H9 (cell line): ENCODE data around the gene HHIP. TPM values are rescaled to one million over a fixed set of nuclear protein-coding genes. Genes with fewer than 3 reads are reported as not detected.

Experiments
- DNase-seq: peaks from one replicate; pipeline ENCODE4 v3.0.0-alpha.2; 2017
- H2AFZ ChIP-seq: one replicate; pipeline ENCODE4 v1.6.1; 2013; ENCODE audit warnings: mild to moderate bottlenecking, low read length, control low read depth, moderate library complexity
- H2AK5ac ChIP-seq: 2 replicates; pipeline ENCODE4 v1.6.1; 2013; ENCODE audit warnings: low read length, control low read depth, mixed read lengths; ENCODE audit not compliant: insufficient read length
- H2BK120ac ChIP-seq: one replicate; pipeline ENCODE4 v1.6.1; 2013; ENCODE audit warnings: low read depth, mild to moderate bottlenecking, low read length, control low read depth, inconsistent platforms; ENCODE audit not compliant: poor library complexity, severe bottlenecking
- H2BK12ac ChIP-seq: 2 replicates; pipeline ENCODE4 v1.6.1; 2013; ENCODE audit warnings: low read length, control low read depth, mixed read lengths, low read depth; ENCODE audit not compliant: insufficient read length
- H2BK15ac ChIP-seq: 2 replicates; pipeline ENCODE4 v1.6.1; 2013; ENCODE audit warnings: low read depth, low read length, control low read depth
- H2BK20ac ChIP-seq: one replicate; pipeline ENCODE4 v1.6.1; 2013; ENCODE audit warnings: low read depth, mild to moderate bottlenecking, low read length, control low read depth, inconsistent platforms; ENCODE audit not compliant: poor library complexity, severe bottlenecking
- H2BK5ac ChIP-seq: 2 replicates; pipeline ENCODE4 v1.6.1; 2013; ENCODE audit warnings: low read length, control low read depth, mixed read lengths; ENCODE audit not compliant: insufficient read length
- H3K14ac ChIP-seq: 2 replicates; pipeline ENCODE4 v1.6.1; 2013; ENCODE audit warnings: low read length, control low read depth; ENCODE audit not compliant: insufficient read depth
- H3K18ac ChIP-seq: 2 replicates; pipeline ENCODE4 v1.6.1; 2013; ENCODE audit warnings: low read depth, mild to moderate bottlenecking, mixed read lengths, low read length, control low read depth; ENCODE audit not compliant: insufficient read length
- H3K23ac ChIP-seq: 2 replicates; pipeline ENCODE4 v1.6.1; 2013; ENCODE audit warnings: low read length, control low read depth, mixed read lengths, low read depth; ENCODE audit not compliant: insufficient read length
- H3K23me2 ChIP-seq: 2 replicates; pipeline ENCODE4 v1.6.1; 2013; ENCODE audit warnings: low read depth, mild to moderate bottlenecking, mixed read lengths, low read length, control low read depth; ENCODE audit not compliant: insufficient read length, poor library complexity, severe bottlenecking
- H3K27ac ChIP-seq: 2 replicates; pipeline ENCODE4 v1.5.1; 2013; ENCODE audit warnings: low read length, control low read depth, mixed read lengths, low read depth; ENCODE audit not compliant: insufficient read length
- H3K27me3 ChIP-seq: 2 replicates; pipeline ENCODE4 v1.6.1; 2013; ENCODE audit warnings: low read length, control low read depth, inconsistent platforms; ENCODE audit not compliant: insufficient read depth
- H3K4ac ChIP-seq: 2 replicates; pipeline ENCODE4 v1.6.1; 2013; ENCODE audit warnings: low read depth, mild to moderate bottlenecking, control low read depth, inconsistent platforms, low read length, moderate library complexity
- H3K4me1 ChIP-seq: 2 replicates; pipeline ENCODE4 v1.6.1; 2013; ENCODE audit warnings: low read length, control low read depth, inconsistent platforms; ENCODE audit not compliant: insufficient read depth
- H3K4me2 ChIP-seq: 2 replicates; pipeline ENCODE4 v1.6.1; 2013; ENCODE audit warnings: low read length, control low read depth, mixed read lengths; ENCODE audit not compliant: insufficient read length, insufficient read depth
- H3K56ac ChIP-seq: 2 replicates; pipeline ENCODE4 v1.6.1; 2013; ENCODE audit warnings: low read depth, mild to moderate bottlenecking, mixed read lengths, low read length, control low read depth; ENCODE audit not compliant: insufficient read length
- H3K79me1 ChIP-seq: 2 replicates; pipeline ENCODE4 v1.6.1; 2013; ENCODE audit warnings: low read depth, mild to moderate bottlenecking, moderate library complexity, low read length, control low read depth, inconsistent platforms; ENCODE audit not compliant: insufficient read depth, poor library complexity, severe bottlenecking
- H3K79me2 ChIP-seq: 2 replicates; pipeline ENCODE4 v1.6.1; 2013; ENCODE audit warnings: low read length, control low read depth, inconsistent platforms; ENCODE audit not compliant: insufficient read depth
- H3K9ac ChIP-seq: 2 replicates; pipeline ENCODE4 v1.6.1; 2013; ENCODE audit warnings: low read length, control low read depth, mixed read lengths; ENCODE audit not compliant: insufficient read length; ENCODE audit errors: extremely low read depth
- H3K9me3 ChIP-seq: one replicate; pipeline ENCODE4 v1.6.1; 2013; ENCODE audit warnings: low read depth, low read length, inconsistent platforms; ENCODE audit not compliant: control insufficient read depth
- H3T11ph ChIP-seq: one replicate; pipeline ENCODE4 v1.6.1; 2013; ENCODE audit warnings: mild to moderate bottlenecking, low read length, control low read depth, inconsistent platforms
- H4K20me1 ChIP-seq: one replicate; pipeline ENCODE4 v1.6.1; 2013; ENCODE audit not compliant: control insufficient read depth, insufficient read length, insufficient read depth
- H4K5ac ChIP-seq: 2 replicates; pipeline ENCODE4 v1.6.1; 2013; ENCODE audit warnings: low read depth, mild to moderate bottlenecking, mixed read lengths, low read length, control low read depth; ENCODE audit not compliant: insufficient read length
- H4K8ac ChIP-seq: replicated peaks from 2 replicates; pipeline ENCODE4 v1.6.1; 2013; ENCODE audit warnings: low read length, control low read depth, mixed read lengths, low read depth; ENCODE audit not compliant: insufficient read length
- H4K91ac ChIP-seq: 2 replicates; pipeline ENCODE4 v1.6.1; 2013; ENCODE audit warnings: low read depth, mild to moderate bottlenecking, moderate library complexity, mixed read lengths, low read length, control low read depth; ENCODE audit not compliant: insufficient read length
- H3K27ac Mint-ChIP-seq, 3 experiments: 2 replicates in 2 of 3; 3 replicates in 1 of 3; pipeline ENCODE4 v1.8.0; 2020 to 2021; ENCODE audit warnings: mixed read lengths in 3 of 3, mild to moderate bottlenecking in 1 of 3, moderate library complexity in 1 of 3
- H3K27me3 Mint-ChIP-seq: 2 replicates; pipeline ENCODE4 v1.8.0; 2021; ENCODE audit warnings: low read depth, mild to moderate bottlenecking, moderate library complexity, mixed read lengths
- H3K36me3 Mint-ChIP-seq, 3 experiments: 2 replicates in 2 of 3; 3 replicates in 1 of 3; pipeline ENCODE4 v1.8.0; 2020 to 2021; ENCODE audit warnings: low read depth in 3 of 3, mixed read lengths in 3 of 3; ENCODE audit not compliant: insufficient read depth in 1 of 3
- H3K4me1 Mint-ChIP-seq, 2 experiments: 2 replicates each; pipeline ENCODE4 v1.8.0; 2020; ENCODE audit warnings: mixed read lengths in 2 of 2
- H3K4me3 Mint-ChIP-seq, 2 experiments: 2 replicates in 1 of 2; 3 replicates in 1 of 2; pipeline ENCODE4 v1.8.0; 2020 to 2021; ENCODE audit warnings: mild to moderate bottlenecking in 2 of 2, mixed read lengths in 2 of 2, moderate library complexity in 1 of 2
- H3K9me3 Mint-ChIP-seq, 2 experiments: 2 replicates in 1 of 2; 3 replicates in 1 of 2; pipeline ENCODE4 v1.8.0; 2020; ENCODE audit warnings: mild to moderate bottlenecking in 2 of 2, mixed read lengths in 2 of 2, moderate library complexity in 1 of 2
- CTCF ChIP-seq: fragments of 200-600 bp; sonication (generic); conservative IDR thresholded peaks from 3 replicates; pipeline ENCODE4 v1.8.0; 2021; ENCODE audit warnings: antibody characterized with exemption, mild to moderate bottlenecking
- WGBS: extraction: QIAGEN DNeasy Blood & Tissue Kit; methylation state at CpG from one replicate; pipeline ENCODE4 v1.1.7; 2013; ENCODE audit warnings: missing lambda C conversion rate, low lambda C conversion rate, mixed read lengths; ENCODE audit not compliant: insufficient read length; ENCODE audit errors: extremely low coverage; 5-methylcytosine and 5-hydroxymethylcytosine counted together
- total RNA-seq: library from RNA; stranded (reverse); gene quantifications from 2 replicates; pipeline ENCODE4 v1.2.1, GENCODE V29; 2021

HHIP gene
- total RNA-seq, 1 experiment from 2014 or later, result 3.8 TPM

GRCh38 chr4:144649646-144650045 lies 3.7 kb downstream of the HHIP start:
- no peak overlapping the region for H3T11ph ChIP-seq
- Mint-ChIP-seq H3K4me3 (peak overlapping the region in 1 of 2 experiments; percentile 12; a peak in 2 of 5 replicates), H3K27ac (peak overlapping the region in 2 of 3 experiments; percentile 21 to 31; a peak in 1 of 7 replicates), H3K9me3 (peaks cover 0 to 3% of the 10 kb centered on the region in 2 experiments; a peak in 1 of 5 replicates), H3K27me3 (peaks cover 59% of the 10 kb centered on the region), H3K4me1 (peaks cover 48 to 55% of the 10 kb centered on the region in 2 experiments), H3K36me3 (no peaks in the 10 kb centered on the region; a peak in 1 of 7 replicates)
- H3K79me1 ChIP-seq, result no peaks in the 10 kb centered on the region
- no peak overlapping the region for H3K4ac ChIP-seq
- H4K8ac ChIP-seq, result no peak overlapping the region
- peaks cover 33% of the 10 kb centered on the region; the same call in 1 of the 2 replicates for H3K27me3 ChIP-seq
- no peak overlapping the region for H3K56ac ChIP-seq
- no peak for DNase-seq
- H2AFZ ChIP-seq, result no peak overlapping the region
- H3K4me2 ChIP-seq, result no peak overlapping the region
- H3K4me1 ChIP-seq, result no peaks in the 10 kb centered on the region
- H2AK5ac ChIP-seq, result no peak overlapping the region
- H4K5ac ChIP-seq, result no peak overlapping the region
- H2BK5ac ChIP-seq, result no peak overlapping the region
- no peak overlapping the region for H2BK15ac ChIP-seq
- H2BK120ac ChIP-seq, result no peak overlapping the region
- H4K91ac ChIP-seq, result no peak overlapping the region
- H2BK12ac ChIP-seq, result no peak overlapping the region
- H4K20me1 ChIP-seq, result no peaks in the 10 kb centered on the region
- H3K23ac ChIP-seq, result no peak overlapping the region
- no peaks in the 10 kb centered on the region for H3K79me2 ChIP-seq
- no peak overlapping the region for H3K9ac ChIP-seq
- H3K9me3 ChIP-seq, result no peaks in the 10 kb centered on the region
- H3K27ac ChIP-seq, result no peak overlapping the region
- peaks cover 12% of the 10 kb centered on the region for H3K23me2 ChIP-seq
- H2BK20ac ChIP-seq, result no peak overlapping the region
- TF ChIP-seq CTCF, result no peak
- H3K14ac ChIP-seq, result no peak overlapping the region
- no peak overlapping the region for H3K18ac ChIP-seq
- no CpG with 5 or more reads among the region's 1 CpG for WGBS
